Liver (tissue), 9 donors: ENCODE data around the gene CFAP298. TPM values are rescaled to one million over a fixed set of nuclear protein-coding genes. Genes with fewer than 3 reads are reported as not detected.

ENCODE experiments used
- DNase-seq: peaks from one replicate; pipeline ENCODE4 v3.0.0-alpha.2; 2017; ENCODE audit warnings: low spot score
- H3K27ac ChIP-seq, 2 donors: one replicate each; pipeline ENCODE4 v1.7.0; 2013; ENCODE audit warnings: inconsistent platforms in 2 of 2, low read length in 2 of 2, control low read depth in 1 of 2, low read depth in 1 of 2, mild to moderate bottlenecking in 1 of 2
- H3K27me3 ChIP-seq, 4 donors: one replicate each; pipeline versions ENCODE4 v1.6.1 to v1.7.0; 2013; ENCODE audit warnings: low read length in 3 of 4, inconsistent platforms in 1 of 4, mild to moderate bottlenecking in 1 of 4, moderate library complexity in 1 of 4; ENCODE audit not compliant: control insufficient read depth in 4 of 4, insufficient read depth in 4 of 4
- H3K36me3 ChIP-seq, 4 donors: one replicate each; pipeline versions ENCODE4 v1.6.1 to v1.7.0; 2013; ENCODE audit warnings: low read length in 3 of 4, mild to moderate bottlenecking in 3 of 4, low read depth in 1 of 4, moderate library complexity in 1 of 4; ENCODE audit not compliant: control insufficient read depth in 4 of 4, insufficient read depth in 3 of 4
- H3K4me1 ChIP-seq, 4 donors: one replicate each; pipeline versions ENCODE4 v1.6.1 to v1.7.0; 2013; ENCODE audit warnings: low read length in 3 of 4, mild to moderate bottlenecking in 3 of 4, moderate library complexity in 1 of 4; ENCODE audit not compliant: control insufficient read depth in 4 of 4, insufficient read depth in 4 of 4
- H3K4me3 ChIP-seq, 3 donors: one replicate each; pipeline versions ENCODE4 v1.6.1 to v1.7.0; 2013; ENCODE audit warnings: low read length in 3 of 3, control low read depth in 1 of 3, low read depth in 1 of 3, mild to moderate bottlenecking in 1 of 3
- H3K9ac ChIP-seq, 2 donors: one replicate each; pipeline ENCODE4 v1.7.0; 2013; ENCODE audit warnings: low read length in 2 of 2, mild to moderate bottlenecking in 2 of 2, moderate library complexity in 2 of 2, control low read depth in 1 of 2, low read depth in 1 of 2
- H3K9me3 ChIP-seq, 4 donors: one replicate each; pipeline versions ENCODE4 v1.6.1 to v1.7.0; 2013; ENCODE audit warnings: low read length in 3 of 4; ENCODE audit not compliant: control insufficient read depth in 4 of 4
- EGR1 ChIP-seq, 2 donors: IDR thresholded peaks; 2 replicates each; pipeline ENCODE4 v1.6.1; 2016 to 2018; ENCODE audit warnings: antibody characterized with exemption in 2 of 2, low read depth in 2 of 2
- FOXA1 ChIP-seq: IDR thresholded peaks from 2 replicates; pipeline ENCODE4 v1.6.1; 2016; ENCODE audit warnings: antibody characterized with exemption
- FOXA2 ChIP-seq: IDR thresholded peaks from 2 replicates; pipeline ENCODE4 v1.6.1; 2016; ENCODE audit warnings: antibody characterized with exemption
- HNF4A ChIP-seq, 2 donors: conservative IDR thresholded peaks; 2 replicates each; pipeline ENCODE4 v1.6.1; 2016; ENCODE audit warnings: antibody characterized with exemption in 2 of 2, mild to moderate bottlenecking in 2 of 2
- HNF4G ChIP-seq: IDR thresholded peaks from 2 replicates; pipeline ENCODE4 v1.6.1; 2016; ENCODE audit warnings: antibody characterized with exemption
- NR2F2 ChIP-seq: IDR thresholded peaks from 2 replicates; pipeline ENCODE4 v1.6.1; 2016; ENCODE audit warnings: antibody characterized with exemption
- RAD21 ChIP-seq, 2 donors: IDR thresholded peaks; 2 replicates each; pipeline ENCODE4 v1.6.1; 2016; ENCODE audit warnings: antibody characterized with exemption in 2 of 2, mild to moderate bottlenecking in 2 of 2
- RXRA ChIP-seq, 2 donors: IDR thresholded peaks; 2 replicates each; pipeline ENCODE4 v1.6.1; 2017 to 2018; ENCODE audit warnings: antibody characterized with exemption in 2 of 2, mild to moderate bottlenecking in 1 of 2
- SP1 ChIP-seq: IDR thresholded peaks from 2 replicates; pipeline ENCODE4 v1.6.1; 2018; ENCODE audit warnings: antibody characterized with exemption, mild to moderate bottlenecking
- TAF1 ChIP-seq: conservative IDR thresholded peaks from 2 replicates; pipeline ENCODE4 v1.6.1; 2016; ENCODE audit warnings: antibody characterized with exemption, mild to moderate bottlenecking
- YY1 ChIP-seq: IDR thresholded peaks from 2 replicates; pipeline ENCODE4 v1.6.1; 2016; ENCODE audit warnings: antibody characterized with exemption, mild to moderate bottlenecking
- WGBS: extraction: QIAGEN DNeasy Blood & Tissue Kit; methylation state at CpG from one replicate; pipeline ENCODE4 v1.1.7; 2013; 5-methylcytosine and 5-hydroxymethylcytosine counted together
- polyA plus RNA-seq, 2 donors: library from polyadenylated mRNA; stranded (reverse) in 1 of 2; unstranded in 1 of 2; fragments of 200-250 nt in 1 of 2; fragments of >200 nt in 1 of 2; fragmentation: Nextera tagmentation in 1 of 2; extraction: Ambion mirVana in 1 of 2; gene quantifications; one replicate each; pipeline versions ENCODE4 v1.2.1 to v1.2.3, GENCODE V29; 2013 to 2015
- total RNA-seq, 2 donors: library from RNA; depleted of rRNA; stranded (reverse); fragments of >200 nt; gene quantifications; one replicate each; pipeline ENCODE4 v1.2.3, GENCODE V29; 2014
- TF ChIP-seq, protein P1 (sequence below): IDR thresholded peaks from 2 replicates; pipeline ENCODE4 v1.6.1; 2016; ENCODE audit warnings: antibody characterized with exemption
- TF ChIP-seq, protein P2 (sequence below): IDR thresholded peaks from 2 replicates; pipeline ENCODE4 v1.6.1; 2016; ENCODE audit warnings: antibody characterized with exemption
- TF ChIP-seq, protein P3 (sequence below): IDR thresholded peaks from 2 replicates; pipeline ENCODE4 v1.6.1; 2016; ENCODE audit warnings: antibody characterized with exemption, mild to moderate bottlenecking
- donor health status: healthy.
- donor health status: healthy.
- donor health status: healthy.
- donor health status: healthy.
- donor health status: healthy.

CFAP298 gene
- total and polyA plus RNA-seq, 4 donors, result 13.1 to 19.8 (median 15.3) TPM

DNA sequence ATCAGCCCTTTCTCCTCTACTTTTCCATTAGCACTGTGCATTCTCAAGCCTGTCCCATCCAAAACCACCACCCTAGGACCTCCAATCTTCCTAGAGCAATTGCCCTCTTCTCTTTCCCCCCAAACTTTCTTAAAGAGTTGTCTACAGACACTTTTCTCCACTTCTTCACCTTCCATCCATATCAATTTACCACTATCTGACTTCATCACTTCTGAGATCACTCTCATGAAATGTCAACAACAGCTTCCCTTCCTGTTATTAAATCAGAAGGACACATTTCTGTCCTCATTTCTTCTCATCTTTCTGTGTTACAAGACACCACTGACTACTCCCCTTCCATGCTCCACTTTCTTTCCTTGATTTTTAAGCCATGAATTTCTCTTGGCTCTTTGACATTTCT, 36.0 kb upstream of the CFAP298 start (continued):
- TF ChIP-seq FOXA1, result no peak
- no peak for TF ChIP-seq YY1
- TF ChIP-seq FOXA2, result no peak
- TF ChIP-seq SP1, result no peak
- no peak for TF ChIP-seq HNF4G
- TF ChIP-seq RAD21 (IDR thresholded peaks at IDR 0.05), result no peak

DNA sequence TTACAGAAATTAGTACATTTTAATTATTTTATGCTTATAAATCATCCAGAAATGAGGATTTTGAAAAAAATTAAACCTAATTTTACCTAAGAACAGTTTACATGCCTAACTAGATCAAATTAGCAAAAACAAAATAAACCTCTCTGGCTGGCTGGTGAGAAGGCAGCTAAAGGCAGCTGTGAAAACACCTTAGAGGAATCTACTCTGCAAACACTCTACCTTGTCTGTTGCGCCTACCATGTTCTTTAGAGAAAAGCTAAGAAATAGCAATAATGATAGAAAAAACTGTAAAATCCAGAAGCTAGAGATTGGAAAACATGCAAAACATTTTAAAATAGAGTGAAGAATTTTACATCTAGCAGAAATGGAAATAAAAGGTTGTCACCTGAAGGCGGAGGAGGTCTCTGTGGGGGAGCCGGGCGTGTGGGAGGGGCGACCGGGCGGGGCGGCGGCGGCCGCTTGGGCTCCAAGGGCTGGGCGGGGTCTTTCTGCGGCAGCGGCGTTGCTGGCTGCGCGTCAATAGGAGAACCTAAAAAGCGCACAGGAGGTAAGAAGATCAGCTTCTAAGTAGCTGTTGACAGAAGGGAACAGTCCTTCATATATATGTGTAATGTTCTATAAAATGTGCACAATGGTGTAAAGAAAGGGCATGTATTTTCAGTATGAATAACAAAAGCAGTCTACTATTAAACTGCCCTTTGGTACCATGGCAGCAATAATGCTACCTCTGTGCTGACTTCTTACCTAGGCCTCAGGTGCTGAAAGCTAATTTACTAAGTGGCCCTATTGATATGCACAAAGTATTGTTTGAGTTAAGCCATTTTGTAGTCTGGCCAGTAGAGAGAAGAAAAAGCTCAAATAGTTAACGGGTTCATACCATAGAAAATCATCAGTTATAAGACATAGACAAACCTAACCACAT, 33.3 kb upstream of the CFAP298 start:
- 87% methylated on average over 19 of the region's 19 CpGs for WGBS
- H3K27me3 ChIP-seq, result no peaks in the 10 kb centered on the region

More for the DNA sequence above, 33.3 kb upstream of the CFAP298 start:
- H3K27ac ChIP-seq, result no peak overlapping the region
- H3K4me3 ChIP-seq, result no peak overlapping the region
- H3K4me1 ChIP-seq, result peaks cover 2 to 18% (median 16%) of the 10 kb centered on the region in 4 donors
- TF ChIP-seq FOXA1, result no peak
- TF ChIP-seq, protein P1, sequence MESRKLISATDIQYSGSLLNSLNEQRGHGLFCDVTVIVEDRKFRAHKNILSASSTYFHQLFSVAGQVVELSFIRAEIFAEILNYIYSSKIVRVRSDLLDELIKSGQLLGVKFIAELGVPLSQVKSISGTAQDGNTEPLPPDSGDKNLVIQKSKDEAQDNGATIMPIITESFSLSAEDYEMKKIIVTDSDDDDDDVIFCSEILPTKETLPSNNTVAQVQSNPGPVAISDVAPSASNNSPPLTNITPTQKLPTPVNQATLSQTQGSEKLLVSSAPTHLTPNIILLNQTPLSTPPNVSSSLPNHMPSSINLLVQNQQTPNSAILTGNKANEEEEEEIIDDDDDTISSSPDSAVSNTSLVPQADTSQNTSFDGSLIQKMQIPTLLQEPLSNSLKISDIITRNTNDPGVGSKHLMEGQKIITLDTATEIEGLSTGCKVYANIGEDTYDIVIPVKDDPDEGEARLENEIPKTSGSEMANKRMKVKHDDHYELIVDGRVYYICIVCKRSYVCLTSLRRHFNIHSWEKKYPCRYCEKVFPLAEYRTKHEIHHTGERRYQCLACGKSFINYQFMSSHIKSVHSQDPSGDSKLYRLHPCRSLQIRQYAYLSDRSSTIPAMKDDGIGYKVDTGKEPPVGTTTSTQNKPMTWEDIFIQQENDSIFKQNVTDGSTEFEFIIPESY, result no peak
- no peak for TF ChIP-seq SP1
- TF ChIP-seq, protein P2, sequence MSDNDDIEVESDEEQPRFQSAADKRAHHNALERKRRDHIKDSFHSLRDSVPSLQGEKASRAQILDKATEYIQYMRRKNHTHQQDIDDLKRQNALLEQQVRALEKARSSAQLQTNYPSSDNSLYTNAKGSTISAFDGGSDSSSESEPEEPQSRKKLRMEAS, result no peak
- TF ChIP-seq HNF4G, result no peak
- TF ChIP-seq EGR1 (IDR thresholded peaks at IDR 0.05; ENCODE audit: low read depth in 2 of 2), result no peak
- TF ChIP-seq, protein P3, sequence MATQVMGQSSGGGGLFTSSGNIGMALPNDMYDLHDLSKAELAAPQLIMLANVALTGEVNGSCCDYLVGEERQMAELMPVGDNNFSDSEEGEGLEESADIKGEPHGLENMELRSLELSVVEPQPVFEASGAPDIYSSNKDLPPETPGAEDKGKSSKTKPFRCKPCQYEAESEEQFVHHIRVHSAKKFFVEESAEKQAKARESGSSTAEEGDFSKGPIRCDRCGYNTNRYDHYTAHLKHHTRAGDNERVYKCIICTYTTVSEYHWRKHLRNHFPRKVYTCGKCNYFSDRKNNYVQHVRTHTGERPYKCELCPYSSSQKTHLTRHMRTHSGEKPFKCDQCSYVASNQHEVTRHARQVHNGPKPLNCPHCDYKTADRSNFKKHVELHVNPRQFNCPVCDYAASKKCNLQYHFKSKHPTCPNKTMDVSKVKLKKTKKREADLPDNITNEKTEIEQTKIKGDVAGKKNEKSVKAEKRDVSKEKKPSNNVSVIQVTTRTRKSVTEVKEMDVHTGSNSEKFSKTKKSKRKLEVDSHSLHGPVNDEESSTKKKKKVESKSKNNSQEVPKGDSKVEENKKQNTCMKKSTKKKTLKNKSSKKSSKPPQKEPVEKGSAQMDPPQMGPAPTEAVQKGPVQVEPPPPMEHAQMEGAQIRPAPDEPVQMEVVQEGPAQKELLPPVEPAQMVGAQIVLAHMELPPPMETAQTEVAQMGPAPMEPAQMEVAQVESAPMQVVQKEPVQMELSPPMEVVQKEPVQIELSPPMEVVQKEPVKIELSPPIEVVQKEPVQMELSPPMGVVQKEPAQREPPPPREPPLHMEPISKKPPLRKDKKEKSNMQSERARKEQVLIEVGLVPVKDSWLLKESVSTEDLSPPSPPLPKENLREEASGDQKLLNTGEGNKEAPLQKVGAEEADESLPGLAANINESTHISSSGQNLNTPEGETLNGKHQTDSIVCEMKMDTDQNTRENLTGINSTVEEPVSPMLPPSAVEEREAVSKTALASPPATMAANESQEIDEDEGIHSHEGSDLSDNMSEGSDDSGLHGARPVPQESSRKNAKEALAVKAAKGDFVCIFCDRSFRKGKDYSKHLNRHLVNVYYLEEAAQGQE, result no peak
- TF ChIP-seq TAF1, result no peak
- TF ChIP-seq NR2F2, result no peak
- TF ChIP-seq RXRA (IDR thresholded peaks at IDR 0.05), result no peak
- TF ChIP-seq HNF4A (conservative IDR thresholded peaks at IDR 0.05), result no peak
- no peaks in the 10 kb centered on the region for H3K9me3 ChIP-seq
- peaks cover 6 to 41% (median 17%) of the 10 kb centered on the region in 4 donors for H3K36me3 ChIP-seq
- no peak for DNase-seq
- no peak overlapping the region for H3K9ac ChIP-seq
